ENCODE measurements around the gene LRIG2. TPM values are rescaled to one million over a fixed set of nuclear protein-coding genes. Genes with fewer than 3 reads are reported as not detected.
A peak's percentile ranks its signal among the peaks of the same experiment; 100 is the strongest.

The LRIG2 gene
- total and polyA plus RNA-seq, 9 of the 15 experiments (the other 6 are each of a cell fraction or from before 2014, with no cell fraction given), result 1.8 to 28.1 (median 11.5) TPM

DNA sequence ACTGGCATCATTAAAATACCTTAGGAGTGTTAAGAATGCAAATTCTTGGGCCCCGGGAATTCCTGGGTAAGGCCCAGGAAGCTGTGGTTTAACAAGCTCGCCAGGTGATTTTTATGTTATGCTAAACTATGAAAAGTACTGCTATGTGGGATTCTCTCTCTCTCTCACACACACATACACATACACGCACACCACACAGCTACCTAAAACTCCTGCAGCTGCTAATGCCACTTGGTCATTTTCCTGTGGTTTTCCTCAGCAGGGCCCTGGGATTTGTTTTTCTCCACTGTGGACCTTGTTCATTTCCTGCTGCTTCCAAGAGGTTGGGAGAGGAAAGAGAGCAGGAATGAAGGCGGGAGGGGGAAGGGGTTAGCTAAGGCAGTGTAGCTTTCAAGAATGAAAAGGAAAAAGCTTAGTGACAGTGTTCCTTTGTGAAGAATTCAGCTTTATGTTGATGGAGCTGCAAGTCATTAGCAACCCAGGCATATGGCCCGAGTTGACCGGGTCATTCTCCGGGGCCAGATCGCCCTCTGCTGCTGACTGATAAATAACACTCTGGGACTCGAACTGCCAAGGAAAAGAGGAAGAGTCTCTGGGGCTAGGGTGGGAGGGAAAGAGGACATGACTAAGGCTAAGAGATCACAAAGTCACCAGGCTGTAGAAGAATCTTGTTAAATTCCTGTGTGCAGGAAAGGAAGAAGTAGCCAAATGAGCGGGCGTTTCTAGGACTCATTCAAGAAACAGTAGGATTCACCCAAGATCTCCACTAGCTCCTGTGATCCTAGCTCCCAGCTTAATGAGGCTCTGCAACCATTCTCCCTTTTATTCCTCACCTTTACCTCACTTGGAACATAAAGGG lies 30.5 kb upstream of the LRIG2 start (continued):
- TF ChIP-seq, protein P1, sequence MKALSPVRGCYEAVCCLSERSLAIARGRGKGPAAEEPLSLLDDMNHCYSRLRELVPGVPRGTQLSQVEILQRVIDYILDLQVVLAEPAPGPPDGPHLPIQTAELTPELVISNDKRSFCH (CRISPR knock-in tag; IDR thresholded peaks at IDR 0.05), result no peak
- TF ChIP-seq, protein P1 (tag; IDR thresholded peaks at IDR 0.05), result no peak
- no peak for TF ChIP-seq THRAP3 (IDR thresholded peaks at IDR 0.05; ENCODE audit: borderline replicate concordance)
- TF ChIP-seq CC2D1A (IDR thresholded peaks at IDR 0.05), result peak; percentile 90
- TF ChIP-seq IFI16 (CRISPR knock-in tag; IDR thresholded peaks at IDR 0.05), result no peak
- peak in 1 of 2 experiments; percentile 62; a peak in 1 of 4 replicates for TF ChIP-seq FOXA3 (CRISPR knock-in tag; conservative IDR thresholded peaks at IDR 0.05 in 1 of 2, IDR thresholded peaks at IDR 0.05 in 1 of 2)
- TF ChIP-seq, protein P2, sequence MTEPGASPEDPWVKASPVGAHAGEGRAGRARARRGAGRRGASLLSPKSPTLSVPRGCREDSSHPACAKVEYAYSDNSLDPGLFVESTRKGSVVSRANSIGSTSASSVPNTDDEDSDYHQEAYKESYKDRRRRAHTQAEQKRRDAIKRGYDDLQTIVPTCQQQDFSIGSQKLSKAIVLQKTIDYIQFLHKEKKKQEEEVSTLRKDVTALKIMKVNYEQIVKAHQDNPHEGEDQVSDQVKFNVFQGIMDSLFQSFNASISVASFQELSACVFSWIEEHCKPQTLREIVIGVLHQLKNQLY (CRISPR knock-in tag; conservative IDR thresholded peaks at IDR 0.05), result no peak
- peak; percentile 67 for TF ChIP-seq MYNN (IDR thresholded peaks at IDR 0.05)
- TF ChIP-seq MYNN (CRISPR knock-in tag; IDR thresholded peaks at IDR 0.05), result no peak
- peak; percentile 19; the same call in 1 of the 2 replicates for TF ChIP-seq EHMT2 (IDR thresholded peaks at IDR 0.05)
- TF ChIP-seq KAT7 (CRISPR knock-in tag; IDR thresholded peaks at IDR 0.05; ENCODE audit: borderline replicate concordance), result no peak
- TF ChIP-seq, protein P3, sequence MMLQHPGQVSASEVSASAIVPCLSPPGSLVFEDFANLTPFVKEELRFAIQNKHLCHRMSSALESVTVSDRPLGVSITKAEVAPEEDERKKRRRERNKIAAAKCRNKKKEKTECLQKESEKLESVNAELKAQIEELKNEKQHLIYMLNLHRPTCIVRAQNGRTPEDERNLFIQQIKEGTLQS (IDR thresholded peaks at IDR 0.05), result no peak
- TF ChIP-seq, protein P3 (CRISPR knock-in tag; conservative IDR thresholded peaks at IDR 0.05), result no peak
- no peak for TF ChIP-seq ZNF175 (CRISPR knock-in tag; IDR thresholded peaks at IDR 0.05; ENCODE audit: low read depth)
- no peak for TF ChIP-seq POLR2A (conservative IDR thresholded peaks at IDR 0.05)
- no peak for TF ChIP-seq ZNF511 (CRISPR knock-in tag; IDR thresholded peaks at IDR 0.05)
- TF ChIP-seq NFATC3 (IDR thresholded peaks at IDR 0.05), result 0 out of 2 replicates have a peak, but pooled peaks have one; percentile 22
- TF ChIP-seq, protein P4, sequence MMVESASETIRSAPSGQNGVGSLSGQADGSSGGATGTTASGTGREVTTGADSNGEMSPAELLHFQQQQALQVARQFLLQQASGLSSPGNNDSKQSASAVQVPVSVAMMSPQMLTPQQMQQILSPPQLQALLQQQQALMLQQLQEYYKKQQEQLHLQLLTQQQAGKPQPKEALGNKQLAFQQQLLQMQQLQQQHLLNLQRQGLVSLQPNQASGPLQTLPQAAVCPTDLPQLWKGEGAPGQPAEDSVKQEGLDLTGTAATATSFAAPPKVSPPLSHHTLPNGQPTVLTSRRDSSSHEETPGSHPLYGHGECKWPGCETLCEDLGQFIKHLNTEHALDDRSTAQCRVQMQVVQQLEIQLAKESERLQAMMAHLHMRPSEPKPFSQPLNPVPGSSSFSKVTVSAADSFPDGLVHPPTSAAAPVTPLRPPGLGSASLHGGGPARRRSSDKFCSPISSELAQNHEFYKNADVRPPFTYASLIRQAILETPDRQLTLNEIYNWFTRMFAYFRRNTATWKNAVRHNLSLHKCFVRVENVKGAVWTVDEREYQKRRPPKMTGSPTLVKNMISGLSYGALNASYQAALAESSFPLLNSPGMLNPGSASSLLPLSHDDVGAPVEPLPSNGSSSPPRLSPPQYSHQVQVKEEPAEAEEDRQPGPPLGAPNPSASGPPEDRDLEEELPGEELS (CRISPR knock-in tag; IDR thresholded peaks at IDR 0.05; ENCODE audit: borderline replicate concordance), result 0 out of 2 replicates have a peak, but pooled peaks have one; percentile 65
- no peak; the same call in 1 of the 2 replicates for TF ChIP-seq ZFX (CRISPR knock-in tag; IDR thresholded peaks at IDR 0.05)
- TF ChIP-seq SNRNP70 (optimal IDR thresholded peaks at IDR 0.05; ENCODE audit: low read depth, low read length), result no peak
